ENCODE data around the gene KIF18B. TPM values are rescaled to one million over a fixed set of nuclear protein-coding genes. Genes with fewer than 3 reads are reported as not detected.

The KIF18B gene
- total RNA-seq, 2 experiments from 2014 or later = 107 to 109 TPM

GRCh38 chr17:44927696-44928095, 19.9 kb downstream of the KIF18B start:
- H3K27ac Mint-ChIP-seq = no peak overlapping the region
- POLR2A ChIA-PET = no interaction called here
- peaks cover 43% of the 10 kb centered on the region for H3K36me3 Mint-ChIP-seq (ENCODE audit: low read depth)
- H3K4me3 Mint-ChIP-seq = no peak overlapping the region
- no peaks in the 10 kb centered on the region for H3K9me3 Mint-ChIP-seq
- CTCF ChIA-PET = interaction anchor here (0.6 to 1.2 kb wide), 2 partner anchors 18 to 256 kb away, joined by 3 read pairs; no protein-coding TSS in a partner anchor
- no peaks in the 10 kb centered on the region for H3K4me1 Mint-ChIP-seq
- no peak for DNase-seq
- H3K27me3 Mint-ChIP-seq = no peaks in the 10 kb centered on the region

- no peaks in the 10 kb centered on the region for H3K9me3 Mint-ChIP-seq
- H3K27ac Mint-ChIP-seq = no peak overlapping the region
- ChIA-PET CTCF (interaction anchor here (0.5 to 2.0 kb wide), 3 partner anchors 17 to 256 kb away, joined by 3 to 7 read pairs (median 5); partner anchors contain the start of gene ACBD4), POLR2A (no interaction called here)
- no peak overlapping the region for H3K4me3 Mint-ChIP-seq
- no peak for DNase-seq
- no peaks in the 10 kb centered on the region for H3K27me3 Mint-ChIP-seq
- peaks cover 43% of the 10 kb centered on the region for H3K36me3 Mint-ChIP-seq (ENCODE audit: low read depth)
- H3K4me1 Mint-ChIP-seq = no peaks in the 10 kb centered on the region
These were observed 20.6 kb downstream of the KIF18B start for GRCh38 chr17:44926821-44927525.

GRCh38 chr17:44925731-44926697, 21.6 kb downstream of the KIF18B start:
- Mint-ChIP-seq H3K27me3 (peaks cover 6% of the 10 kb centered on the region), H3K9me3 (no peaks in the 10 kb centered on the region), H3K4me1 (no peaks in the 10 kb centered on the region), H3K36me3 (ENCODE audit: low read depth) (peaks cover 38% of the 10 kb centered on the region), H3K4me3 (no peak overlapping the region), H3K27ac (peak overlapping the region; percentile 36)
- POLR2A ChIA-PET = no interaction called here
- DNase-seq = no peak
- CTCF ChIA-PET = interaction anchor here (0.5 to 2.0 kb wide), 6 partner anchors 16 to 364 kb away, joined by 3 to 7 read pairs (median 3); partner anchors contain the start of gene ACBD4

GRCh38 chr17:44924107-44924544, 23.4 kb downstream of the KIF18B start:
- Mint-ChIP-seq H3K27ac (peak overlapping the region; percentile 12), H3K27me3 (peaks cover 17% of the 10 kb centered on the region), H3K4me3 (no peak overlapping the region), H3K4me1 (no peaks in the 10 kb centered on the region), H3K36me3 (ENCODE audit: low read depth) (peaks cover 25% of the 10 kb centered on the region), H3K9me3 (no peaks in the 10 kb centered on the region)
- POLR2A ChIA-PET = no interaction called here
- CTCF ChIA-PET = interaction anchor here (0.9 kb wide), 1 partner anchor 98 kb away, joined by 3 read pairs; no protein-coding TSS in a partner anchor
- DNase-seq = no peak

- no peak for DNase-seq
- POLR2A ChIA-PET = no interaction called here
- H3K36me3 Mint-ChIP-seq (ENCODE audit: low read depth) = peaks cover 20% of the 10 kb centered on the region
- CTCF ChIA-PET = interaction anchor here (0.6 to 1.9 kb wide), 4 partner anchors 8 to 275 kb away, joined by 3 to 4 read pairs (median 3); no protein-coding TSS in a partner anchor
- no peak overlapping the region for H3K27ac Mint-ChIP-seq
- H3K4me1 Mint-ChIP-seq = no peaks in the 10 kb centered on the region
- peaks cover 19% of the 10 kb centered on the region for H3K27me3 Mint-ChIP-seq
- H3K4me3 Mint-ChIP-seq = no peak overlapping the region
- H3K9me3 Mint-ChIP-seq = no peaks in the 10 kb centered on the region
These were observed 24.7 kb downstream of the KIF18B start for GRCh38 chr17:44922746-44923470.

GRCh38 chr17:44922136-44922535, 25.4 kb downstream of the KIF18B start:
- POLR2A ChIA-PET = no interaction called here
- Mint-ChIP-seq H3K4me1 (no peaks in the 10 kb centered on the region), H3K4me3 (no peak overlapping the region), H3K27ac (no peak overlapping the region), H3K27me3 (peaks cover 19% of the 10 kb centered on the region), H3K9me3 (no peaks in the 10 kb centered on the region), H3K36me3 (ENCODE audit: low read depth) (peaks cover 15% of the 10 kb centered on the region)
- DNase-seq = no peak
- CTCF ChIA-PET = interaction anchor here (0.6 to 1.9 kb wide), 4 partner anchors 8 to 208 kb away, joined by 3 to 4 read pairs (median 4); no protein-coding TSS in a partner anchor

GRCh38 chr17:44921122-44921882, 26.3 kb downstream of the KIF18B start:
- POLR2A ChIA-PET = interaction anchor here (0.6 to 0.8 kb wide), 2 partner anchors 101 to 121 kb away, joined by 3 to 5 read pairs; no protein-coding TSS in a partner anchor
- Mint-ChIP-seq H3K36me3 (ENCODE audit: low read depth) (peaks cover 11% of the 10 kb centered on the region), H3K4me3 (no peak overlapping the region), H3K9me3 (no peaks in the 10 kb centered on the region), H3K27me3 (peaks cover 19% of the 10 kb centered on the region), H3K4me1 (no peaks in the 10 kb centered on the region), H3K27ac (peak overlapping the region; percentile 25)
- CTCF ChIA-PET = interaction anchor here (0.6 to 2.2 kb wide), 13 partner anchors 8 to 234 kb away, joined by 3 to 13 read pairs (median 4); partner anchors contain the start of gene ACBD4
- no peak for DNase-seq

- Mint-ChIP-seq H3K36me3 (ENCODE audit: low read depth) (peaks cover 5% of the 10 kb centered on the region), H3K4me1 (no peaks in the 10 kb centered on the region), H3K27me3 (peaks cover 19% of the 10 kb centered on the region), H3K9me3 (no peaks in the 10 kb centered on the region), H3K4me3 (no peak overlapping the region), H3K27ac (no peak overlapping the region)
- no peak for DNase-seq
- CTCF ChIA-PET = interaction anchor here (0.7 to 2.2 kb wide), 19 partner anchors 10 to 215 kb away, joined by 3 to 13 read pairs (median 4); partner anchors contain the start of genes ACBD4 and EFTUD2
- POLR2A ChIA-PET = interaction anchor here (0.8 kb wide), 1 partner anchor 102 kb away, joined by 3 read pairs; no protein-coding TSS in a partner anchor
These were observed 27.0 kb downstream of the KIF18B start for GRCh38 chr17:44920565-44920940.

GRCh38 chr17:44919885-44920564, 27.5 kb downstream of the KIF18B start:
- no peak overlapping the region for H3K27ac Mint-ChIP-seq
- DNase-seq = peak; percentile 66
- ChIA-PET CTCF (interaction anchor here (0.7 to 2.2 kb wide), 18 partner anchors 9 to 215 kb away, joined by 3 to 13 read pairs (median 4); partner anchors contain the start of genes ACBD4 and EFTUD2), POLR2A (no interaction called here)
- no peaks in the 10 kb centered on the region for H3K4me1 Mint-ChIP-seq
- H3K4me3 Mint-ChIP-seq = no peak overlapping the region
- H3K27me3 Mint-ChIP-seq = peaks cover 19% of the 10 kb centered on the region
- H3K9me3 Mint-ChIP-seq = no peaks in the 10 kb centered on the region
- H3K36me3 Mint-ChIP-seq (ENCODE audit: low read depth) = peaks cover 5% of the 10 kb centered on the region

DNA sequence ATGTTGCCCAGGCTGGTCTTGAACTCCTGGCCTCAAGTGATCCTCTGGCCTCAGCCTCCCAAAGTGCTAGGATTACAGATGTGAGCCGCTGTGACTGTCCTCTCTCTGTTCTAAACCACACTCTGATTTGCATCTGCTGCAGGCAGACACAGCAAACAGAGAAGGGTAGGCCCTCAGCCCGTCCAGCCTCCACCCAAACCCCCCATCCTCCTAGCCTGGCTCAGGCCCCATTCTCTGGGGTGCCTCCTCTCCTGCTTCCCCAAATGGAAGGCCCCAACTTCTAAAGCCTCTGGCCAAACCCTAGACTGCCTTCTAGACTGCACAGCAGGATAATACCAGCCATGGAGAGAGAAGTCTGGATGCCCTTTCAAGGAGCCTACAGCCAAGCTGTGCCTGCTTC, 28.2 kb downstream of the KIF18B start:
- CTCF ChIA-PET = interaction anchor here (1.1 to 2.2 kb wide), 8 partner anchors 9 to 216 kb away, joined by 3 to 13 read pairs (median 4); partner anchors contain the start of genes ACBD4 and EFTUD2
- Mint-ChIP-seq H3K4me3 (no peak overlapping the region), H3K27ac (no peak overlapping the region), H3K27me3 (peaks cover 21% of the 10 kb centered on the region), H3K4me1 (no peaks in the 10 kb centered on the region), H3K9me3 (no peaks in the 10 kb centered on the region), H3K36me3 (ENCODE audit: low read depth) (peaks cover 1% of the 10 kb centered on the region)
- no peak for DNase-seq
- POLR2A ChIA-PET = no interaction called here

- H3K4me3 Mint-ChIP-seq = no peak overlapping the region
- no peaks in the 10 kb centered on the region for H3K36me3 Mint-ChIP-seq (ENCODE audit: low read depth)
- peaks cover 28% of the 10 kb centered on the region for H3K27me3 Mint-ChIP-seq
- no peak overlapping the region for H3K27ac Mint-ChIP-seq
- H3K9me3 Mint-ChIP-seq = no peaks in the 10 kb centered on the region
- POLR2A ChIA-PET = no interaction called here
- no peak for DNase-seq
- peaks cover 4% of the 10 kb centered on the region for H3K4me1 Mint-ChIP-seq
- CTCF ChIA-PET = interaction anchor here (1.6 kb wide), 2 partner anchors 8 to 217 kb away, joined by 4 to 7 read pairs; partner anchors contain the start of gene ACBD4
These were observed 29.6 kb downstream of the KIF18B start for GRCh38 chr17:44918006-44918405.

All from activated CD4-positive, alpha-beta T cell treated with anti-CD3 and anti-CD28 coated beads, Interleukin-2, amount 10 ng/mL, durations not matched to agents 7 days and 5 days (primary cell).